ENCODE measurements around the gene CD37.
A peak's percentile ranks its signal among the peaks of the same experiment; 100 is the strongest.
"Not testable (repeated sequence)": the region's sequence is repeated elsewhere in the genome, so short reads cannot be mapped to it uniquely, and the experiment has no call there.

CD37 gene, protein sequence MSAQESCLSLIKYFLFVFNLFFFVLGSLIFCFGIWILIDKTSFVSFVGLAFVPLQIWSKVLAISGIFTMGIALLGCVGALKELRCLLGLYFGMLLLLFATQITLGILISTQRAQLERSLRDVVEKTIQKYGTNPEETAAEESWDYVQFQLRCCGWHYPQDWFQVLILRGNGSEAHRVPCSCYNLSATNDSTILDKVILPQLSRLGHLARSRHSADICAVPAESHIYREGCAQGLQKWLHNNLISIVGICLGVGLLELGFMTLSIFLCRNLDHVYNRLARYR

DNA sequence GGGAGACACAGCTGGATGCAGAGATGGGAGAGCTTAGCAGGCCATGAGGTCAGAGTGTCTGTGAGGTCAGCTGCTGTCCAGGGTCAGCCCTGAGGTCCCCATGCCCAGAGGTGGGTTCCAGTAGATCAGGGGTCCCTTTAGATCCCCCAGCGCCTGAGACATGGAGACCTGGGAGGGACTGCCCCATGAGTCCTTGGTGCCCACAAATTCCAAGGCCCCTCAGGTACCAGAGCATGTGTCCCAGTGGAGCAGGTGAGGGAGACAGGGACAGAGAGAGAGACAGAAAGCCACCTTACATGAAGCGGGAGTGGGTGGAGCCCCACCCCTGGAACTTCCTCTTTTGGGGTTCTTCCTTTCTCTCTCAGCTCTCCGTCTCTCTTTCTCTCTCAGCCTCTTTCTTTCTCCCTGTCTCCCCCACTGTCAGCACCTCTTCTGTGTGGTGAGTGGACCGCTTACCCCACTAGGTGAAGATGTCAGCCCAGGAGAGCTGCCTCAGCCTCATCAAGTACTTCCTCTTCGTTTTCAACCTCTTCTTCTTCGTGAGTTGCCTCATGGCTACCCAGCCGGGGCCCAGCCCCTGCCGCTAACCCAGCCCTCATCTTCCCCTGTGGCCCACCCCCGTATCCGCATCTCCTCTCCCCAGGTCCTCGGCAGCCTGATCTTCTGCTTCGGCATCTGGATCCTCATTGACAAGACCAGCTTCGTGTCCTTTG lies at the start of gene CD37:
CD37 (plus strand) TSS at position 336 of the 713 bp plus-strand sequence; CDS start at position 471, 135 bp downstream.
- H3K36me3 ChIP-seq (ENCODE audit: insufficient read depth, low read length): peaks cover 40% of the 10 kb centered on the region
- 0 out of 2 replicates have a peak, but pooled peaks cover 4% of the 10 kb centered on the region for H3F3A ChIP-seq (ENCODE audit: insufficient read depth, low read length)
- peak within 1 kb of the TSS; percentile 84 for H3K4me3 ChIP-seq (ENCODE audit: low read depth, low read length, poor library complexity, severe bottlenecking)
- peaks cover 5% of the 10 kb centered on the region; the same call in 1 of the 2 replicates for H3K79me2 ChIP-seq (ENCODE audit: insufficient read depth, low read length)
- H3K4me1 ChIP-seq (ENCODE audit: insufficient read depth, low read length, severe bottlenecking): peaks cover 96% of the 10 kb centered on the region
- no peak for TF ChIP-seq EZH2 (IDR thresholded peaks at IDR 0.05; ENCODE audit: borderline replicate concordance, low read length)
- peak within 1 kb of the TSS; percentile 96 for H3K27ac ChIP-seq (ENCODE audit: low read depth, low read length, poor library complexity, severe bottlenecking)
- H4K20me1 ChIP-seq (ENCODE audit: insufficient read depth, low read length): no peaks in the 10 kb centered on the region
- H3K27me3 ChIP-seq (ENCODE audit: insufficient read depth, low read length): no peaks in the 10 kb centered on the region
- H3K4me2 ChIP-seq (ENCODE audit: low read length): peak within 1 kb of the TSS; percentile 78
- peak within 1 kb of the TSS; percentile 93 for H3K9ac ChIP-seq (ENCODE audit: low read length)
- H3K9me2 ChIP-seq (ENCODE audit: low read depth, low read length): no peaks in the 10 kb centered on the region
- H2AFZ ChIP-seq (ENCODE audit: low read length): no peak within 1 kb of the TSS
- H3K9me3 ChIP-seq (ENCODE audit: low read length): no peaks in the 10 kb centered on the region

DNA sequence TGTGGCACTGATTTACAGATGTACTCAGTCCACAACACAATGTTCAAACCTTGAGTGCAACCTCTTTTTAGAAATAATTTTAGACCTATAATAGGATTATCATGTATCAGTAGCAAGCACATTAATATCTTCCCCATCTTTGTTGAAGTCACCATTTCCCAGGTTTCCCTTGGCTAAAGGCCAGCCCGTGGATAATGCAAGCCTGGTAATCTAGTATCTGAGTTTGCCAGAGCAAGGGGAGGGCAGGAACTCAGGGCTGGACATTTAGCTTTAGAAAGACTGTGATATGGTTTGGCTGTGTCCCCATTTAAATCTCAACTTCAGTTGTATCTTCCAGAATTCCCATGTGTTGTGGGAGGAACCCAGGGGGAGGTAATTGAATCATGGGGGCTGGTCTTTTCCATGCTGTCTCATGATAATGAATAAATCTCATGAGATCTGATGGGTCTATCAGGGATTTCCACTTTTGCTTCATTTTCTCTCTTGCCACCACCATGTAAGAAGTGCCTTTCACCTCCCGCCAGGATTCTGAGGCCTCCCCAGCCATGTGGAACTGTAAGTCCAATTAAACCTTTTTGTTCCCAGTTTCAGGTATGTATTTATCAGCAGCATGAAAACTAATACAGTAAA lies 48.0 kb upstream of the CD37 start:
- no peak overlapping the region for H3K4me3 ChIP-seq (ENCODE audit: low read depth, low read length, poor library complexity, severe bottlenecking)
- no peaks in the 10 kb centered on the region for H3K9me2 ChIP-seq (ENCODE audit: low read depth, low read length)
- no peaks in the 10 kb centered on the region for H4K20me1 ChIP-seq (ENCODE audit: insufficient read depth, low read length)
- no peaks in the 10 kb centered on the region; the same call in 1 of the 2 replicates for H3K36me3 ChIP-seq (ENCODE audit: insufficient read depth, low read length)
- no peaks in the 10 kb centered on the region; the same call in 1 of the 2 replicates for H3K27me3 ChIP-seq (ENCODE audit: insufficient read depth, low read length)
- no peak overlapping the region for H3K27ac ChIP-seq (ENCODE audit: low read depth, low read length, poor library complexity, severe bottlenecking)
- no peak overlapping the region for H2AFZ ChIP-seq (ENCODE audit: low read length)
- no peaks in the 10 kb centered on the region for H3K79me2 ChIP-seq (ENCODE audit: insufficient read depth, low read length)
- no peaks in the 10 kb centered on the region for H3K4me1 ChIP-seq (ENCODE audit: insufficient read depth, low read length, severe bottlenecking)
- no peaks in the 10 kb centered on the region for H3K9me3 ChIP-seq (ENCODE audit: low read length)
- TF ChIP-seq, protein P1, sequence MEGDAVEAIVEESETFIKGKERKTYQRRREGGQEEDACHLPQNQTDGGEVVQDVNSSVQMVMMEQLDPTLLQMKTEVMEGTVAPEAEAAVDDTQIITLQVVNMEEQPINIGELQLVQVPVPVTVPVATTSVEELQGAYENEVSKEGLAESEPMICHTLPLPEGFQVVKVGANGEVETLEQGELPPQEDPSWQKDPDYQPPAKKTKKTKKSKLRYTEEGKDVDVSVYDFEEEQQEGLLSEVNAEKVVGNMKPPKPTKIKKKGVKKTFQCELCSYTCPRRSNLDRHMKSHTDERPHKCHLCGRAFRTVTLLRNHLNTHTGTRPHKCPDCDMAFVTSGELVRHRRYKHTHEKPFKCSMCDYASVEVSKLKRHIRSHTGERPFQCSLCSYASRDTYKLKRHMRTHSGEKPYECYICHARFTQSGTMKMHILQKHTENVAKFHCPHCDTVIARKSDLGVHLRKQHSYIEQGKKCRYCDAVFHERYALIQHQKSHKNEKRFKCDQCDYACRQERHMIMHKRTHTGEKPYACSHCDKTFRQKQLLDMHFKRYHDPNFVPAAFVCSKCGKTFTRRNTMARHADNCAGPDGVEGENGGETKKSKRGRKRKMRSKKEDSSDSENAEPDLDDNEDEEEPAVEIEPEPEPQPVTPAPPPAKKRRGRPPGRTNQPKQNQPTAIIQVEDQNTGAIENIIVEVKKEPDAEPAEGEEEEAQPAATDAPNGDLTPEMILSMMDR (IDR thresholded peaks at IDR 0.05; ENCODE audit: low read length): no peak
- TF ChIP-seq EZH2 (IDR thresholded peaks at IDR 0.05; ENCODE audit: borderline replicate concordance, low read length): no peak
- no peaks in the 10 kb centered on the region for H3F3A ChIP-seq (ENCODE audit: insufficient read depth, low read length)
- no peak overlapping the region for H3K9ac ChIP-seq (ENCODE audit: low read length)
- H3K4me2 ChIP-seq (ENCODE audit: low read length): no peak overlapping the region

DNA sequence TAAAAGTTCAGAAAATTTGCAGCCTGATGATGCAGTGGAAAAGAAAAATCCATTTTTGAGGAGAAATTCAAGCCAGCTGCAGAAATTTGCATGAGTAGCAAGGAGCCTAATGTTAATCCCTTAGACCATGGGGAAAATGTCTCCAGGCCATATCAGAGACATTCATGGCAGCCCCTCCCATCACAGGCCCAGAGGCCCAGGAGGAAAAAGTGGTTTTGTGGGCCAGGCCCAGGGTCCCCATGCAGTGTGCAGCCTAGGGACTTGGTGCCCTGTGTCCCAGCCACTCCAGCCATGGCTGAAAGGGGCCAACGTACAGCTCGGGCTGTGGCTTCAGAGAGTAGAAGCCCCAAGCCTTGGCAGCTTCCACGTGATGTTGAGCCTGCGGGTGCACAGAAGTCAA lies 47.0 kb upstream of the CD37 start:
- H3K36me3 ChIP-seq (ENCODE audit: insufficient read depth, low read length); H3K4me1 ChIP-seq (ENCODE audit: insufficient read depth, low read length, severe bottlenecking); H2AFZ ChIP-seq (ENCODE audit: low read length); H3K4me2 ChIP-seq (ENCODE audit: low read length); H3K9me3 ChIP-seq (ENCODE audit: low read length); H3K4me3 ChIP-seq (ENCODE audit: low read depth, low read length, poor library complexity, severe bottlenecking); H3K9ac ChIP-seq (ENCODE audit: low read length); H3K9me2 ChIP-seq (ENCODE audit: low read depth, low read length); H3F3A ChIP-seq (ENCODE audit: insufficient read depth, low read length); H4K20me1 ChIP-seq (ENCODE audit: insufficient read depth, low read length); H3K27me3 ChIP-seq (ENCODE audit: insufficient read depth, low read length); H3K27ac ChIP-seq (ENCODE audit: low read depth, low read length, poor library complexity, severe bottlenecking); H3K79me2 ChIP-seq (ENCODE audit: insufficient read depth, low read length): not testable (repeated sequence)

DNA sequence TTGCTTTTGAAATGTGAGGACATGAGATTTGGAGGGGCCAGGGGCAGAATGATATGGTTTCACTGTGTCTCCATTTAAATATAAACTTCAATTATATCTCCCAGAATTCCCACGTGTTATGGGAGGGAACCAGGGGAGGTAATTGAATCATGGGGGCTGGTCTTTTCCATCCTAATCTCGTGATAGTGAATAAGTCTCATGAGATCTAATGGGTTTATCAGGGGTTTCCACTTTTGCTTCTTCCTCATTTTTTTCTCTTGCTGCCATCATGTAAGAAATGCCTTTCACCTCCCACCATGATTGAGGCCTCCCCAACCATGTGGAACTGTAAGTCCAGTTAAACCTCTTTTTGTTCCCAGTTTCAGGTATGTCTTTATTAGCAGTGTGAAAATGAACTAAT lies 45.9 kb upstream of the CD37 start:
- H3K36me3 ChIP-seq (ENCODE audit: insufficient read depth, low read length); H3K9me2 ChIP-seq (ENCODE audit: low read depth, low read length); H3F3A ChIP-seq (ENCODE audit: insufficient read depth, low read length); H3K27me3 ChIP-seq (ENCODE audit: insufficient read depth, low read length); H3K9ac ChIP-seq (ENCODE audit: low read length); H3K4me1 ChIP-seq (ENCODE audit: insufficient read depth, low read length, severe bottlenecking); H3K4me3 ChIP-seq (ENCODE audit: low read depth, low read length, poor library complexity, severe bottlenecking); H3K27ac ChIP-seq (ENCODE audit: low read depth, low read length, poor library complexity, severe bottlenecking); H3K4me2 ChIP-seq (ENCODE audit: low read length); H2AFZ ChIP-seq (ENCODE audit: low read length); H4K20me1 ChIP-seq (ENCODE audit: insufficient read depth, low read length); H3K9me3 ChIP-seq (ENCODE audit: low read length); H3K79me2 ChIP-seq (ENCODE audit: insufficient read depth, low read length): not testable (repeated sequence)
